Kidney epithelial cell (primary cell): ENCODE results near the gene KIF7. TPM values are rescaled to one million over a fixed set of nuclear protein-coding genes. Genes with fewer than 3 reads are reported as not detected.

ENCODE experiments used
- DNase-seq: peaks from one replicate; pipeline ENCODE4 v3.0.0-alpha.2; 2010; ENCODE audit warnings: low read depth
- H3K27me3 ChIP-seq: 2 replicates; pipeline ENCODE4 v1.6.0; 2011; ENCODE audit warnings: low read length; ENCODE audit not compliant: control insufficient read depth, insufficient read depth
- H3K36me3 ChIP-seq: 2 replicates; pipeline ENCODE4 v1.5.1; 2011; ENCODE audit warnings: low read length; ENCODE audit not compliant: control insufficient read depth, insufficient read depth
- H3K4me3 ChIP-seq: 2 replicates; pipeline ENCODE4 v1.5.1; 2011; ENCODE audit warnings: low read depth, mild to moderate bottlenecking, control low read depth, low read length
- total RNA-seq: library from RNA; depleted of rRNA; stranded (reverse); fragments of >200 nt; gene quantifications from 2 replicates; pipeline ENCODE4 v1.2.3, GENCODE V29; 2015
- TF ChIP-seq, protein P1 (sequence below): IDR thresholded peaks from 2 replicates; pipeline ENCODE4 v1.5.1; 2011; ENCODE audit warnings: mild to moderate bottlenecking, moderate library complexity, low read length, control low read depth, inconsistent platforms; ENCODE audit not compliant: insufficient read depth, poor library complexity, severe bottlenecking

Gene KIF7
- total RNA-seq, 1 donor from 2014 or later, result 5.4 TPM

DNA sequence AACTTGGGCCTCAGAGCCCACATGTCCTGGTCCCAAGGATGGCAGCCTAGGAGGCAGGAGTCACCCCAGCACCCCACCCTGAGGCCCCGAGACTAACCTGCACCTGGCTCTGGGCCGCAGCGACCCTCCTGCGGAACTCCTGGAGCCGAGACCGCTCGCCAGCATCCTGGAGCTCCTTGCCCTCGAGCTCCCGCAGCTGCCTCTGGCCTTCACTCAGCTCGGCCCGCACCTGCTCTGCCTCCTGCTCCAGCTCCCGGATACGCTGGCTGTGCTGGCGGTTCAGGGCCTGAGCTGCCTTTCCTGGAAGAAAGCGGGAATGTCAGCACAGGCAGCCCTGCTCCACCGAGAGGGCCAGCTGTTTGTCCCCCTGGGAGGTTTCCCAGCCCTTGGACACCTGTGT is 13.2 kb downstream of the KIF7 start:
- TF ChIP-seq, protein P1, sequence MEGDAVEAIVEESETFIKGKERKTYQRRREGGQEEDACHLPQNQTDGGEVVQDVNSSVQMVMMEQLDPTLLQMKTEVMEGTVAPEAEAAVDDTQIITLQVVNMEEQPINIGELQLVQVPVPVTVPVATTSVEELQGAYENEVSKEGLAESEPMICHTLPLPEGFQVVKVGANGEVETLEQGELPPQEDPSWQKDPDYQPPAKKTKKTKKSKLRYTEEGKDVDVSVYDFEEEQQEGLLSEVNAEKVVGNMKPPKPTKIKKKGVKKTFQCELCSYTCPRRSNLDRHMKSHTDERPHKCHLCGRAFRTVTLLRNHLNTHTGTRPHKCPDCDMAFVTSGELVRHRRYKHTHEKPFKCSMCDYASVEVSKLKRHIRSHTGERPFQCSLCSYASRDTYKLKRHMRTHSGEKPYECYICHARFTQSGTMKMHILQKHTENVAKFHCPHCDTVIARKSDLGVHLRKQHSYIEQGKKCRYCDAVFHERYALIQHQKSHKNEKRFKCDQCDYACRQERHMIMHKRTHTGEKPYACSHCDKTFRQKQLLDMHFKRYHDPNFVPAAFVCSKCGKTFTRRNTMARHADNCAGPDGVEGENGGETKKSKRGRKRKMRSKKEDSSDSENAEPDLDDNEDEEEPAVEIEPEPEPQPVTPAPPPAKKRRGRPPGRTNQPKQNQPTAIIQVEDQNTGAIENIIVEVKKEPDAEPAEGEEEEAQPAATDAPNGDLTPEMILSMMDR, result no peak
- Histone ChIP-seq H3K27me3 (no peaks in the 10 kb centered on the region), H3K36me3 (no peaks in the 10 kb centered on the region), H3K4me3 (no peak overlapping the region)
- DNase-seq, result no peak

DNA sequence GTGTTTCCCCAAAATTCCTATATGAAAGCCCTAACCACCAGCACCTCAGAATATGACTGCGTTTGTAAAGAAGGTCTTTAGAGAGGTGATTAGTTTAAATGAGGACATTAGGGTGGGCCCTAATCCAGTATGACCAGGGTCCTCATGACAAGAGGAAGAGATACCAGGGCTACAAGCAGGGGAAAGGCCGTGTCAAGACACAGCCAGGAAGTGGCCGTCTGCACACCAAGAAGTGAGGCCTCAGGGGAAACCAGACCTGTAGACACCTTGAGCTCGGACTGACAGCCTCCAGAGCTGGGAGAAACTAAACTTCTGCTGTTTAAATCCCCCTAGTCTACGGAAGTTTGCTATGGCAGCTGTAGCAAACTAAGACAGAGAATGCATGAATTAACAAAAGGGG is 14.2 kb downstream of the KIF7 start:
- TF ChIP-seq, protein P1, result no peak
- H3K4me3 ChIP-seq, result no peak overlapping the region
- no peaks in the 10 kb centered on the region for H3K27me3 ChIP-seq
- no peak for DNase-seq
- H3K36me3 ChIP-seq, result no peaks in the 10 kb centered on the region

DNA sequence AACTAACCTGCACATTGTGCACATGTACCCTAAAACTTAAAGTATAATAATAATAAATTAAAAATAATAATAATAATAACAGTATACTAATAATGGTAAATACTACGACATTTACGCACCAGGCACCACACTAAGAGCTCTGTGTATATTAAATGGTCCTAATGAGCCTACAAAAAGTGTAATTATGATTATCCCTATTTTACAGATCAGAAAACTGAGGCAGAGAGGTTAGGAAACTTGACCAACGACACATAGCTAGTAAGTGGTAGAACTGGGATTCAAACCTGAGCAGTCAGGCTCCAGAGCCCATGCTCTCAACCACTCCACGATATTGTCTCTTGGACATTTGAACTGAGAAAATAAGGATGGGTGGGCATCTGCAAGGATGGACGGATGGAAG is 15.0 kb downstream of the KIF7 start:
- Histone ChIP-seq H3K36me3 (no peaks in the 10 kb centered on the region), H3K4me3 (no peak overlapping the region), H3K27me3 (no peaks in the 10 kb centered on the region)
- no peak for DNase-seq
- TF ChIP-seq, protein P1, result no peak

DNA sequence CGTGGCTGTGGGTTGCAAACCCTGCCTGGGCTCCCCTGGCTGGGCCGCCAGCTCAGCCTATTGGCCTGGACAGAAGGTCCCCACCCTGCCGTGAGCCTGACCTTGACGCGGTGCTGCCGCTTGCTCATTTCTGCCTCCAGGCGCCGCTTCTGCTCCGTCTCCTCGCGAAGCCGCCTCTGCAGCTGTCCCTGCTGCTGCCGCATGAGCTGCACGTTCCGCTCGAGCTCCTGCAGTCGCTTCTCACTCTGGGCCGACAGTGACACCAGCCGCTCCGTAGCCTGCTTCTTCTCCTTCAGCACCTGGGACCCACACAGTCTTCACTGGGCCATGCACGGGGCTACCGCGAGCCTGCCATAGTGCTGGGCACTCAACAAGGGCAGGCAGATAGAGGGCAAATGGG is 21.7 kb downstream of the KIF7 start:
- DNase-seq, result no peak
- Histone ChIP-seq H3K4me3 (no peak overlapping the region), H3K36me3 (peaks cover 2% of the 10 kb centered on the region), H3K27me3 (no peaks in the 10 kb centered on the region)
- TF ChIP-seq, protein P1, result no peak

DNA sequence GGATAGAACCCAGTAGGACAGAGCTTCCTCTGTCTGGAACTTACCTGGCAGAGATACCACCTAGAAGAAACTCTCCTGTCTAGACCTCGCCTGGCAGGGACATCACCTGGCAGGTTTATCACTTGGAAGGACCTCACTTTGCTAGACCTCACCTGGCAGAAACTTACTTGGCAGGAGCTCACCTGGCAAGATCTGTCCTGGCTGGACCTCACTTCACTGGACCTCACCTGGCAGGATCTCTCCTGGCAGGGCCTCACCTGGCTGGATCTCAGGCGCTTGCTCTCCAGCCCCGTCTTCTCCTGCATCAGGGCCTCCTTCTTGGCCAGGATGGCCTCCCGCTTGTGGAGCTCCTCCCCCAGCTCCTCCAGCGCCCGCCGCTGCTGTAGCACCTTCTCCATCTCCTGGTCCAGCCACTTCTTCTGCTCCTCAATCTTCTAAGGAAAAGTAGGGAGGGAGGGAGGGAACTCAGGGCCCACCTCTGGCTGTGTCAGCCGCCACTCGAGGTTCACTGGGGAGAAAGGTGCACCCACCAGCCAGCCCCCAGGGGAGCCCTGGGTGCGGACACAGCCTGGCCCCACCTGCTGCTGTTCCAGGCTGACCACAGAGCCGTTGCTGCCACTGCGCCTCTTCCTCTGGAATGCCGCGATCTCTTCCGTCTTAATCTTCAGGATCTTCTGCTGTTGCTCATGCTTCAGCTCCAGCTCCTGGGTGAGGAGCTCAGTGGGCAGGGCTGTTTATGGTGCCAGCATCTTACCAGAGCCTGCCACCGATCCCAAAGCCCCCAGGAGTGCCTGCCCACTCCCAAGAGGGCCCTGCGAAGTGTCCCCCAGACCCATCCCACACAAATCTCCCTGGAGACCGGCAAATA is 22.5 kb downstream of the KIF7 start:
- peaks cover 3% of the 10 kb centered on the region for H3K36me3 ChIP-seq
- no peaks in the 10 kb centered on the region for H3K27me3 ChIP-seq
- no peak overlapping the region for H3K4me3 ChIP-seq
- TF ChIP-seq, protein P1, result no peak
- DNase-seq, result no peak

DNA sequence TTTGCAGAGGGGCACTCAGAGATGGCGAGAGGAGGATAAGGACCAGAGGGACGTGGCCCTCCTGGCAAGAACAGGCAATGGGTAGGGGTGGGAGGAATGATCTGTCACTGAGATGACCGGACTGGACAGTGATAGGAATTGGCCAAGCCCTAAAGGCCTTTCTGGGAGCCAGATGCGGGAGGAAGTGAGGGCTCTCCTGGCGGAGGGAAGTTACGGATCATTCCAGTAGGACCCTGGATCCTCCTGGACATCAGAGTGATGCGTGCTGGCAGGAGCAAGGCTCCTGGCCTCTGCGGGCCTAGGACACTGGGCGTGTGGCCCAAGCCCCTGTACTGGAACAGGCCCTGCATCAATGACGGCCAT is 23.4 kb downstream of the KIF7 start:
- no peak for DNase-seq
- Histone ChIP-seq H3K27me3 (no peaks in the 10 kb centered on the region), H3K36me3 (peaks cover 3% of the 10 kb centered on the region), H3K4me3 (no peak overlapping the region)
- TF ChIP-seq, protein P1, result no peak
